Daoy (cell line): ENCODE measurements around the gene UMOD. TPM values are rescaled to one million over a fixed set of nuclear protein-coding genes. Genes with fewer than 3 reads are reported as not detected.

Source experiments
- DNase-seq: peaks from one replicate; pipeline ENCODE4 v3.0.0-alpha.2; 2015; ENCODE audit warnings: low read depth
- total RNA-seq: library from RNA; depleted of rRNA; stranded (reverse); fragments of >200 nt; shearing (Covaris generic); gene quantifications from 2 replicates; pipeline ENCODE4 v1.2.3, GENCODE V29; 2014

Gene UMOD
- total RNA-seq, 1 experiment from 2014 or later: not detected

GRCh38 chr16:20364051-20364450, 11.5 kb upstream of the UMOD start:
- DNase-seq: no peak

- no peak for DNase-seq
Observed at GRCh38 chr16:20363191-20363590, 10.7 kb upstream of the UMOD start.

- peak; percentile 17 for DNase-seq
Observed at GRCh38 chr16:20359997-20360396, 7.5 kb upstream of the UMOD start.

- DNase-seq: no peak
Observed at GRCh38 chr16:20355114-20355782, 2.7 kb upstream of the UMOD start.

- no peak for DNase-seq
Observed at GRCh38 chr16:20353379-20353778, 864 bp upstream of the UMOD start.

GRCh38 chr16:20349615-20350014, 2.9 kb downstream of the UMOD start:
- DNase-seq: no peak

- peak; percentile 31 for DNase-seq
Observed at GRCh38 chr16:20348365-20349185, 3.9 kb downstream of the UMOD start.

GRCh38 chr16:20347666-20348364, 4.7 kb downstream of the UMOD start:
- peak; percentile 17 for DNase-seq

GRCh38 chr16:20344611-20345010, 7.9 kb downstream of the UMOD start:
- DNase-seq: peak; percentile 13

GRCh38 chr16:20339744-20340143, 12.8 kb downstream of the UMOD start:
- no peak for DNase-seq

GRCh38 chr16:20336955-20337354, 15.6 kb downstream of the UMOD start:
- DNase-seq: no peak

GRCh38 chr16:20334396-20334795, 18.1 kb downstream of the UMOD start:
- no peak for DNase-seq

GRCh38 chr16:20333120-20333519, 19.4 kb downstream of the UMOD start:
- DNase-seq: no peak

GRCh38 chr16:20332411-20332810, 20.1 kb downstream of the UMOD start:
- no peak for DNase-seq

- DNase-seq: no peak
Observed at GRCh38 chr16:20331635-20332034, 20.9 kb downstream of the UMOD start.

- no peak for DNase-seq
Observed at GRCh38 chr16:20329392-20330138, 22.9 kb downstream of the UMOD start.

- no peak for DNase-seq
Observed at GRCh38 chr16:20327444-20328041, 25.0 kb downstream of the UMOD start, which contains the start of gene GP2. GP2 (minus strand) TSS chr16:20327513; CDS start chr16:20326431, 1,082 bp downstream.

- no peak for DNase-seq
Observed at GRCh38 chr16:20326321-20326720, 26.2 kb downstream of the UMOD start.

GRCh38 chr16:20325005-20325404, 27.5 kb downstream of the UMOD start:
- no peak for DNase-seq

- DNase-seq: no peak
Observed at GRCh38 chr16:20323591-20324117, 28.9 kb downstream of the UMOD start.

GRCh38 chr16:20322696-20323095, 29.8 kb downstream of the UMOD start:
- no peak for DNase-seq
